ENCODE data around the gene PEAK3.
A peak's percentile ranks its signal among the peaks of the same experiment; 100 is the strongest.

Gene PEAK3

DNA sequence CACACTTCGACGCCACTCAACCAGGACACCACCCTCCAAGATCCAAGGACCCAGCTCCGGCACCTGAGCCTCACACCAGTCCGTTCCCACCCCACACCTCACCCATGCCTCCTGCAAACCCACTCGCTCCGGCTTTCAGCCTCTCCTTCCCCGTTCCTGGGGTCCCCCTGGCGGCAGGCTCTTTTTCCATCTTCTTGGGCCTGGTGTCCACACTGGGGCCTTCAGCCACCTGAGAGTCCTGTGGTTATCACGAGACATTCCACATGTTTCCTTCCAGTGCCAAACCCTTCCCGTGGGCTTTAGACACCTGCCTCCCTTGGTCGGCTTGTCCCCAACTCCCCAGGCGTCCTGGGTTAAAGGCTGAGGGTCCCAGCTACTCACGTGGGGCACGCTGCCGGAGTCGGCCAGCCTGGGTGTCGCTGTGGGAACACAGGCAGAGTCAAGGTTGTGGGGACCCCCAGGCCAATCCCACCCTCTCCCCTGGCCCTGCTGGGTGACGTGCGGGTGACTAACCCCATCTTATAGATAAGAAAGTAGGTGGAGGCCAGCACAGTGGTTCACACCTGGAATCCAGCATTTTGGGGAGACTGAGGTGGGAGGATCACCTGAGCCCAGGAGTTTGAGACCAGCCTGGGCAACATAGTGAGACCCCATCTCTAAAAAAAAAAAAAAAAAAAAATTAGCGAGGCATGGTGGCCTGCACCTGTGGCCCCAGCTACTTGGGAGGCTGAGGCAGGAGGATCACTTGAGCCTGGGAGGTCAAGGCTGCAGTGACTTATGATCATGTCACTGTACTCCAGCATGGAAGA is 27.7 kb downstream of the PEAK3 start:
- H3K27ac Mint-ChIP-seq, result peak overlapping the region in 1 of 2 donors; percentile 77
- peak overlapping the region; percentile 39 to 68 for H3K4me3 Mint-ChIP-seq
- DNase-seq (no peak), ATAC-seq (no peak)
- H3K9me3 Mint-ChIP-seq, result no peaks in the 10 kb centered on the region
- peaks cover 71% of the 10 kb centered on the region for H3K4me1 Mint-ChIP-seq
- H3K27me3 Mint-ChIP-seq, result peaks cover 28% of the 10 kb centered on the region

GRCh38 chr19:2253106-2254063 is 28.6 kb downstream of the PEAK3 start:
- peaks cover 63% of the 10 kb centered on the region for H3K4me1 Mint-ChIP-seq
- peak; percentile 57 to 58 for DNase-seq
- peak; percentile 43 for ATAC-seq
- H3K27ac Mint-ChIP-seq, result peak overlapping the region in 1 of 2 donors; percentile 77
- peak overlapping the region; percentile 70 to 81 for H3K4me3 Mint-ChIP-seq
- H3K9me3 Mint-ChIP-seq, result no peaks in the 10 kb centered on the region
- peaks cover 28% of the 10 kb centered on the region for H3K27me3 Mint-ChIP-seq

GRCh38 chr19:2252797-2253105 is 29.2 kb downstream of the PEAK3 start:
- Mint-ChIP-seq H3K4me3 (peak overlapping the region; percentile 70 to 81), H3K4me1 (peaks cover 57% of the 10 kb centered on the region), H3K27ac (peak overlapping the region in 1 of 2 donors; percentile 85), H3K27me3 (peaks cover 28% of the 10 kb centered on the region), H3K9me3 (no peaks in the 10 kb centered on the region)
- ATAC-seq (peak; percentile 0), DNase-seq (no peak)

GRCh38 chr19:2252055-2252796 is 29.7 kb downstream of the PEAK3 start:
- Mint-ChIP-seq H3K4me3 (peak overlapping the region; percentile 70 to 81), H3K27ac (peak overlapping the region in 1 of 2 donors; percentile 93), H3K9me3 (no peaks in the 10 kb centered on the region), H3K27me3 (peaks cover 28% of the 10 kb centered on the region), H3K4me1 (peaks cover 53% of the 10 kb centered on the region)
- ATAC-seq, result no peak
- DNase-seq, result peak in 1 of 2 donors; percentile 47

DNA sequence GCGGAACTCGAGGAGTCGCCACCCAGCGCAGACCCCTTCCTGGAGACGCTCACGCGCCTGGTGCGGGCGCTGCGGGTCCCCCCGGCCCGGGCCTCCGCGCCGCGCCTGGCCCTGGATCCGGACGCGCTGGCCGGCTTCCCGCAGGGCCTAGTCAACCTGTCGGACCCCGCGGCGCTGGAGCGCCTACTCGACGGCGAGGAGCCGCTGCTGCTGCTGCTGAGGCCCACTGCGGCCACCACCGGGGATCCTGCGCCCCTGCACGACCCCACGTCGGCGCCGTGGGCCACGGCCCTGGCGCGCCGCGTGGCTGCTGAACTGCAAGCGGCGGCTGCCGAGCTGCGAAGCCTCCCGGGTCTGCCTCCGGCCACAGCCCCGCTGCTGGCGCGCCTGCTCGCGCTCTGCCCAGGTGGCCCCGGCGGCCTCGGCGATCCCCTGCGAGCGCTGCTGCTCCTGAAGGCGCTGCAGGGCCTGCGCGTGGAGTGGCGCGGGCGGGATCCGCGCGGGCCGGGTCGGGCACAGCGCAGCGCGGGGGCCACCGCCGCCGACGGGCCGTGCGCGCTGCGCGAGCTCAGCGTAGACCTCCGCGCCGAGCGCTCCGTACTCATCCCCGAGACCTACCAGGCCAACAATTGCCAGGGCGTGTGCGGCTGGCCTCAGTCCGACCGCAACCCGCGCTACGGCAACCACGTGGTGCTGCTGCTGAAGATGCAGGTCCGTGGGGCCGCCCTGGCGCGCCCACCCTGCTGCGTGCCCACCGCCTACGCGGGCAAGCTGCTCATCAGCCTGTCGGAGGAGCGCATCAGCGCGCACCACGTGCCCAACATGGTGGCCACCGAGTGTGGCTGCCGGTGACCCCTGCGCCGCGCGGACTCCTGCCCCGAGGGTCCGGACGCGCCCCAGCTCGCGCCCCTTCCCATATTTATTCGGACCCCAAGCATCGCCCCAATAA is 30.6 kb downstream of the PEAK3 start:
- Mint-ChIP-seq H3K4me1 (peaks cover 45% of the 10 kb centered on the region), H3K27ac (peak overlapping the region in 1 of 2 donors; percentile 93), H3K9me3 (no peaks in the 10 kb centered on the region), H3K27me3 (peaks cover 28% of the 10 kb centered on the region), H3K4me3 (peak overlapping the region; percentile 70 to 81)
- peak; percentile 20 for ATAC-seq
- DNase-seq, result peak; percentile 47 to 59

DNA sequence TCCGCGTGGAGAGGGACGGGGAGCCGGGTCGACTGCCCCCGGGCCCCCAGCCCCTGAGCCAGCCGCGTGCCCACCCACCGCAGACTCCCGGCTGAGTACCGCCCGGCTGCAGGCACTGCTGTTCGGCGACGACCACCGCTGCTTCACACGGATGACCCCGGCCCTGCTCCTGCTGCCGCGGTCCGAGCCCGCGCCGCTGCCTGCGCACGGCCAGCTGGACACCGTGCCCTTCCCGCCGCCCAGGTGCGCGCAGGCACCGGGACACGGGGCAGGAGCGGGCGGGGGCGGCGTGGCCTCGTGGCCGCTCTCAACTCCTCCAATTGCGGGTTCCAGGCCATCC is 31.2 kb downstream of the PEAK3 start:
- no peaks in the 10 kb centered on the region for H3K9me3 Mint-ChIP-seq
- peaks cover 40% of the 10 kb centered on the region for H3K4me1 Mint-ChIP-seq
- ATAC-seq, result peak; percentile 0
- no peak for DNase-seq
- H3K27me3 Mint-ChIP-seq, result peaks cover 28% of the 10 kb centered on the region
- H3K27ac Mint-ChIP-seq, result no peak overlapping the region
- H3K4me3 Mint-ChIP-seq, result peak overlapping the region in 1 of 2 donors; percentile 72

DNA sequence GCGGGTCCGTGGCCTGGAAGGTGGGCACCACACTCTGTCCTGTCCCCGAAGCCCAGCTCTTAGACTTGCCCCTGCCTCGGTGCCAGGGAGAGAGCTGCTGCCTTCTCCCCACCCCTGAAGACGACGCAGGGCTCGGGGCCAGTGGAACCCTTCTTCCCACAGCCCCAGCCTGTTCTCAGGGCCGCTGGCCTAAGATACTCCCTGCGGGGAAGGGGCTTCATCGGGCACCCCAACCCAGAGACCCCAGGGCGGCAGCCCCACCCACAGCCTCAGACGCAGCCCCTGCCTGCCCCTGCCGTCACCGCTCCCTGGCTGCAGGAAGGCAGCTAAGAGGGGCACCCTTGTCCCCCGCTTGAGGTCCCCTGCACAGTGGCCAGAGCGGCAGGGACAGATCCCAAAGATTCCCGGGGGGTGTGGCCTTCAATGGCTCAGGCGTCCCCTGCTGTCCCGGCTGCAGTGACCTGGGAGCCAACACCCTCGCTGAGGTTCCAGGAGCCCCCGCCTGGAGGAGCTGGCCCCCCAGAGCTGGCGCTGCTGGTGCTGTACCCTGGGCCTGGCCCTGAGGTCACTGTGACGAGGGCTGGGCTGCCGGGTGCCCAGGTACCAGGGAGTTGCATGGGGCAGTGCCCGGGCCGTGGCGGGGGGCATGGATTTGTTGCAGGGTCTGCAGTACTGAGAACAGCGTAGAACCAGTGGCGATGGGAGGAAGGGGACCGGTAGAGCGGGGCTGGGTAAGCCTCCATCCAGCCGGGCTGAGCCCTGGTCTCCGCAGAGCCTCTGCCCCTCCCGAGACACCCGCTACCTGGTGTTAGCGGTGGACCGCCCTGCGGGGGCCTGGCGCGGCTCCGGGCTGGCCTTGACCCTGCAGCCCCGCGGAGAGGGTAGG is 31.9 kb downstream of the PEAK3 start:
- Mint-ChIP-seq H3K4me1 (peaks cover 34% of the 10 kb centered on the region), H3K27ac (peak overlapping the region in 1 of 2 donors; percentile 27), H3K9me3 (no peaks in the 10 kb centered on the region), H3K27me3 (peaks cover 28% of the 10 kb centered on the region), H3K4me3 (peak overlapping the region in 1 of 2 donors; percentile 72)
- DNase-seq (no peak), ATAC-seq (peak; percentile 21)

DNA sequence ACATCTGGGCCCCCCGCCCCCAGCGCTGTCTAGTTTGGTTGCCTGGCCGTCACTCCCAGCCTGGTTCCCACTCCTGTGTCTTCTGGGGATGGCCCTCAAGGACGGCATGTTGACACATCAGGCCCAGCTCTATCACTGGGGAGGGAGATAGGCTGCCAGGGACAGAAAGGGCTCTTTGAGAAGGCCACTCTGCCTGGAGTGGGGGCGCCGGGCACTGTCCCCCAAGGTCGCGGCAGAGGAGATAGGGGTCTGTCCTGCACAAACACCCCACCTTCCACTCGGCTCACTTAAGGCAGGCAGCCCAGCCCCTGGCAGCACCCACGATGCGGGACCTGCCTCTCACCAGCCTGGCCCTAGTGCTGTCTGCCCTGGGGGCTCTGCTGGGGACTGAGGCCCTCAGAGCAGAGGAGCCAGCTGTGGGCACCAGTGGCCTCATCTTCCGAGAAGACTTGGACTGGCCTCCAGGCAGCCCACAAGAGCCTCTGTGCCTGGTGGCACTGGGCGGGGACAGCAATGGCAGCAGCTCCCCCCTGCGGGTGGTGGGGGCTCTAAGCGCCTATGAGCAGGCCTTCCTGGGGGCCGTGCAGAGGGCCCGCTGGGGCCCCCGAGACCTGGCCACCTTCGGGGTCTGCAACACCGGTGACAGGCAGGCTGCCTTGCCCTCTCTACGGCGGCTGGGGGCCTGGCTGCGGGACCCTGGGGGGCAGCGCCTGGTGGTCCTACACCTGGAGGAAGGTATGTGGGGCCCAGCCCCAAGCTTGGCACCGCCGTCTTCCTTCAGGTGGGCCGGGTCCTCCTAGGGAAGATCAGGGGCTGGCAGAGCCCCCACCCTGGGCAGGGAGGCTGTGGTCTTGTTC is 32.7 kb downstream of the PEAK3 start, which contains the start of gene AMH:
Gene AMH (plus strand): TSS at position 314 of the 857 bp plus-strand sequence. CDS start 10 bp downstream, at position 324.
- H3K4me1 Mint-ChIP-seq, result peaks cover 32% of the 10 kb centered on the region
- DNase-seq (no peak), ATAC-seq (no peak)
- peak within 1 kb of the TSS in 1 of 2 donors; percentile 33 for H3K4me3 Mint-ChIP-seq
- peaks cover 28% of the 10 kb centered on the region for H3K27me3 Mint-ChIP-seq
- H3K27ac Mint-ChIP-seq, result peak within 1 kb of the TSS in 1 of 2 donors; percentile 27
- H3K9me3 Mint-ChIP-seq, result no peaks in the 10 kb centered on the region

GRCh38 chr19:2248136-2249009 is 33.6 kb downstream of the PEAK3 start:
- Mint-ChIP-seq H3K9me3 (no peaks in the 10 kb centered on the region), H3K27me3 (peaks cover 28% of the 10 kb centered on the region), H3K4me3 (no peak overlapping the region), H3K4me1 (peaks cover 27% of the 10 kb centered on the region), H3K27ac (no peak overlapping the region)
- ATAC-seq (peak; percentile 27), DNase-seq (no peak)

- H3K9me3 Mint-ChIP-seq, result no peaks in the 10 kb centered on the region
- H3K27me3 Mint-ChIP-seq, result peaks cover 21% of the 10 kb centered on the region
- H3K4me1 Mint-ChIP-seq, result peaks cover 32% of the 10 kb centered on the region
- DNase-seq (no peak), ATAC-seq (peak; percentile 17)
- no peak overlapping the region for H3K27ac Mint-ChIP-seq
- H3K4me3 Mint-ChIP-seq, result no peak overlapping the region
These were observed 34.4 kb downstream of the PEAK3 start for GRCh38 chr19:2247433-2248101.

DNA sequence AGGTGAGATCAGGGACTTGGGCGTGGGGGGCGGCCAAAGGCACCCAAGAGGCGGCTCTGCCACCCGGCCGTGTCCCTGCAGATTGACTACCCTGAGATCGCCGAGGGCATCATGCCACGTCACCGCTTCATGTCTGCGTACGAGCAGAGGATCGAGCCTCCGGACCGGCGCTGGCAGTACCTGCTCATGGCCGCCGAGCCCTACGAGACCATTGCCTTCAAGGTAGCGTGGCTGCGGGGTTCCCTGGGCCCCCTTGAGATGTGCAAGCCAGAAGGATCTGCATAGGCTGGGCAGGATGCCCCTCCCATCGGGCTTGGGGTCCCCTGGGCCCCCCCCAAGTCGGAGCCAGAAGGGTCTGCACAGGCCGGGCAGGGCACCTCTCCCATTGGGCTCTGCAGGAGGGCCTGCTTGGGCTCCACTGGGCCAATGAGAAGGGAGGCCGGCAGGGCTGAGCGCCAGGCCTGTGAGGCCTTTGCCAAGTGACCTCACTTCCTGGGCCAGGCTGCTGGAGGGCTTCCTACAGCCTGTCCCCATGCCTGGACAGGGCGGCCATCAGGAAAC is 35.1 kb downstream of the PEAK3 start:
- no peak for DNase-seq

More for the DNA sequence above, 35.1 kb downstream of the PEAK3 start:
- no peak overlapping the region for H3K4me3 Mint-ChIP-seq
- peaks cover 31% of the 10 kb centered on the region for H3K4me1 Mint-ChIP-seq
- no peak overlapping the region for H3K27ac Mint-ChIP-seq
- no peaks in the 10 kb centered on the region for H3K9me3 Mint-ChIP-seq
- H3K27me3 Mint-ChIP-seq, result peaks cover 14% of the 10 kb centered on the region
- no peak for ATAC-seq
